Adrenal gland (tissue), 5 donors: ENCODE measurements around the gene UBE2K.

Source experiments
- CTCF ChIP-seq, 6 experiments: fragments of 450-650 bp in 4 of 6; fragments of 200-600 bp in 2 of 6; sonication (generic) in 1 of 6; IDR thresholded peaks; 1 replicate in 5 of 6; 2 replicates in 1 of 6; pipeline versions ENCODE4 v1.5.1 to v1.8.0; 2016 to 2021; ENCODE audit warnings: antibody characterized with exemption in 6 of 6, mild to moderate bottlenecking in 2 of 6, moderate library complexity in 1 of 6
- POLR2A ChIP-seq, 2 donors: fragments of 450-650 bp; IDR thresholded peaks; one replicate each; pipeline ENCODE4 v1.6.1; 2017; ENCODE audit warnings: antibody characterized with exemption in 2 of 2, mild to moderate bottlenecking in 2 of 2, moderate library complexity in 1 of 2
- donor health status: DM: no; HTN: no; CAD: no.

- TF ChIP-seq CTCF (IDR thresholded peaks at IDR 0.05) (no peak), POLR2A (IDR thresholded peaks at IDR 0.05) (no peak)
These were observed 48.2 kb upstream of the UBE2K start for GRCh38 chr4:39649639-39650265.
